Head of caudate nucleus (tissue), 42 donors: ENCODE results near the gene IFT172.
"Not testable (repeated sequence)": the region's sequence is repeated elsewhere in the genome, so short reads cannot be mapped to it uniquely, and the experiment has no call there.

Experiments
- DNase-seq, 42 donors: peaks; one replicate each; pipeline versions ENCODE4 v3.0.0 to v3.0.0-alpha.2; 2020 to 2021; ENCODE audit warnings: mixed read lengths in 7 of 42
- intact Hi-C: fragments of 100-400 bp; cut with DNase I; formaldehyde crosslinking; loops from one replicate; pipeline ENCODE4 v1.15.0; 2022

Gene IFT172

GRCh38 chr2:27441958-27442919 is 47.3 kb downstream of the IFT172 start, which contains the start of gene KRTCAP3:
TSS of gene KRTCAP3 (plus strand) at chr2:27442381. CDS start at chr2:27442413, 32 bp downstream.
- peak in 28 of 42 donors; percentile 4 to 67 (median 28) for DNase-seq
- intact Hi-C loops: no loop called here

- intact Hi-C loops: no loop called here
Observed at GRCh38 chr2:27441226-27441926, 48.2 kb downstream of the IFT172 start.

GRCh38 chr2:27435628-27436027 is 53.9 kb downstream of the IFT172 start:
- intact Hi-C loops: no loop called here

More at GRCh38 chr2:27441226-27441926, 48.2 kb downstream of the IFT172 start:
- no peak for DNase-seq

GRCh38 chr2:27431395-27431794 is 58.1 kb downstream of the IFT172 start:
- no peak for DNase-seq
- intact Hi-C loops: no loop called here

More at GRCh38 chr2:27435628-27436027, 53.9 kb downstream of the IFT172 start:
- no peak for DNase-seq

GRCh38 chr2:27428978-27429541 is 60.5 kb downstream of the IFT172 start:
- intact Hi-C loops: loop anchor here (2.0 to 5.0 kb wide), 5 partner anchors 20 to 217 kb away; partner anchors contain the start of genes ATRAID, EIF2B4, GTF3C2 and IFT172
- peak; percentile 12 to 85 (median 68) for DNase-seq

- intact Hi-C loops: loop anchor here (2.0 to 5.0 kb wide), 5 partner anchors 20 to 216 kb away; partner anchors contain the start of genes ATRAID, EIF2B4, GTF3C2 and IFT172
- peak; percentile 86 to 98 (median 95) for DNase-seq
Observed at GRCh38 chr2:27428213-27428977, 61.1 kb downstream of the IFT172 start, which contains the start of gene NRBP1. TSS of gene NRBP1 (plus strand) at chr2:27428631. CDS start at chr2:27433274, 4,643 bp downstream.

- intact Hi-C loops: loop anchor here (2.0 to 5.0 kb wide), 5 partner anchors 19 to 216 kb away; partner anchors contain the start of genes ATRAID, EIF2B4, GTF3C2 and IFT172
- no peak for DNase-seq
Observed at GRCh38 chr2:27427863-27428212, 61.7 kb downstream of the IFT172 start.

- intact Hi-C loops: loop anchor here (5.0 kb wide), 3 partner anchors 53 to 213 kb away; partner anchors contain the start of genes ATRAID, EIF2B4, IFT172 and SLC5A6
- DNase-seq: not testable (repeated sequence)
Observed at GRCh38 chr2:27425039-27425438, 64.5 kb downstream of the IFT172 start.

- intact Hi-C loops: no loop called here
- DNase-seq: no peak
Observed at GRCh38 chr2:27422958-27423357, 66.6 kb downstream of the IFT172 start.

- intact Hi-C loops: no loop called here
- no peak for DNase-seq
Observed at GRCh38 chr2:27421660-27422250, 67.8 kb downstream of the IFT172 start.

- intact Hi-C loops: no loop called here
- no peak for DNase-seq
Observed at GRCh38 chr2:27420996-27421395, 68.5 kb downstream of the IFT172 start.

GRCh38 chr2:27416151-27416550 is 73.4 kb downstream of the IFT172 start:
- intact Hi-C loops: no loop called here
- no peak for DNase-seq

- DNase-seq: no peak
- intact Hi-C loops: no loop called here
Observed at GRCh38 chr2:27412419-27413152, 77.0 kb downstream of the IFT172 start.

- intact Hi-C loops: loop anchor here (1.0 to 2.0 kb wide), 2 partner anchors 19 to 29 kb away; partner anchors contain the start of genes NRBP1 and ZNF513
- peak; percentile 90 to 99 (median 98) for DNase-seq
Observed at GRCh38 chr2:27409321-27410073, 80.0 kb downstream of the IFT172 start, which contains the start of gene PPM1G. TSS of gene PPM1G (minus strand) at chr2:27409591. CDS start at chr2:27409422, 169 bp downstream.

- intact Hi-C loops: loop anchor here (1.0 to 2.0 kb wide), 2 partner anchors 20 to 28 kb away; partner anchors contain the start of genes NRBP1 and ZNF513
- DNase-seq: peak in 7 of 42 donors; percentile 6 to 43 (median 17)
Observed at GRCh38 chr2:27408601-27409320, 80.8 kb downstream of the IFT172 start.
